HCT116 (cell line): ENCODE results near the gene TNFAIP8. TPM values are rescaled to one million over a fixed set of nuclear protein-coding genes. Genes with fewer than 3 reads are reported as not detected.

Experiments
- ATAC-seq: fragments of 200-7000 bp; cut with Tn5 transposase; 2 replicates; pipeline ENCODE4 v1.9.1; 2020; ENCODE audit warnings: mild to moderate bottlenecking, moderate library complexity
- BruUV-seq: library from RNA; stranded (reverse); fragments of 400-500 nt; replicated peaks from 2 replicates; lab custom pipeline; 2021; lab: Mats Ljungman, UMichigan
- CTCF ChIA-PET: fragments of 300-600 bp; sonication (Branson Sonifier 250); formaldehyde crosslinking; loops from one replicate; lab custom pipeline; 2021; ENCODE audit warnings: antibody characterized with exemption; lab: Charles Lee
- POLR2A ChIA-PET: fragments of 300-600, 350-600 bp; sonication (Branson Sonifier 250); formaldehyde crosslinking; loops from one replicate; lab custom pipeline; 2021; ENCODE audit warnings: antibody characterized with exemption; lab: Charles Lee
- RAD21 ChIA-PET, 2 experiments: fragments of 300-600 bp; sonication (Branson Sonifier 250); formaldehyde crosslinking; loops; one replicate each; lab custom pipeline; 2023; ENCODE audit warnings: low total read pairs in 2 of 2; ENCODE audit not compliant: uncharacterized antibody in 2 of 2, unreplicated experiment in 2 of 2, low non-redundant PET in 1 of 2; lab: Charles Lee
- DNase-seq: peaks from one replicate; pipeline ENCODE4 v3.0.0-alpha.2; 2010; ENCODE audit warnings: low read depth, low spot score
- H2AFZ ChIP-seq: fragments of 200-600 bp; shearing (Covaris generic), sonication (generic); 2 replicates; pipeline ENCODE4 v1.6.1; 2017; ENCODE audit warnings: low read depth, mixed run types, mixed read lengths, antibody characterized with exemption, low read length; ENCODE audit not compliant: poor library complexity, severe bottlenecking
- H3K27ac ChIP-seq: 2 replicates; pipeline ENCODE4 v1.5.1; 2012; ENCODE audit warnings: low read depth, low read length
- H3K27me3 ChIP-seq: fragments of 200-600 bp; sonication (generic); 2 replicates; pipeline ENCODE4 v1.6.1; 2016; ENCODE audit warnings: mixed run types, low read length, mixed read lengths; ENCODE audit not compliant: insufficient read depth
- H3K36me3 ChIP-seq, 2 experiments: fragments of 200-500 bp in 1 of 2; fragments of 200-600 bp in 1 of 2; sonication (Bioruptor generic) in 1 of 2; sonication (generic) in 1 of 2; 2 replicates each; pipeline versions ENCODE4 v1.5.1 to v1.6.1; 2014 to 2016; ENCODE audit warnings: low read length in 2 of 2, inconsistent platforms in 1 of 2, mixed read lengths in 1 of 2, mixed run types in 1 of 2; ENCODE audit not compliant: insufficient read depth in 2 of 2, control insufficient read depth in 1 of 2
- H3K4me1 ChIP-seq, 2 experiments: fragments of 200-600 bp in 1 of 2; sonication (generic) in 1 of 2; 2 replicates each; pipeline versions ENCODE4 v1.5.1 to v1.6.1; 2012 to 2017; ENCODE audit warnings: low read length in 2 of 2, inconsistent platforms in 1 of 2, mild to moderate bottlenecking in 1 of 2, mixed read lengths in 1 of 2, mixed run types in 1 of 2, moderate library complexity in 1 of 2; ENCODE audit not compliant: insufficient read depth in 2 of 2, control insufficient read depth in 1 of 2
- H3K4me2 ChIP-seq: fragments of 200-600 bp; sonication (generic); 2 replicates; pipeline ENCODE4 v1.6.1; 2017; ENCODE audit warnings: mixed run types, low read length, mixed read lengths
- H3K4me3 ChIP-seq, 2 experiments: fragments of 200-600 bp in 1 of 2; sonication (generic) in 1 of 2; replicated peaks in 1 of 2; 2 replicates each; pipeline ENCODE4 v1.5.1; 2011 to 2016; ENCODE audit warnings: low read length in 2 of 2, control low read depth in 1 of 2, low read depth in 1 of 2, mild to moderate bottlenecking in 1 of 2, mixed read lengths in 1 of 2, mixed run types in 1 of 2
- H3K79me2 ChIP-seq: fragments of 200-600 bp; sonication (generic); 2 replicates; pipeline ENCODE4 v1.6.1; 2017; ENCODE audit warnings: mild to moderate bottlenecking, mixed run types, low read length, moderate library complexity, mixed read lengths; ENCODE audit not compliant: insufficient read depth
- H3K9ac ChIP-seq: fragments of 200-600 bp; sonication (generic); 2 replicates; pipeline ENCODE4 v1.6.1; 2016; ENCODE audit warnings: low read length, mixed read lengths
- H3K9me2 ChIP-seq: fragments of 200-600 bp; sonication (generic), shearing (Covaris generic); 2 replicates; pipeline ENCODE4 v1.6.1; 2017; ENCODE audit warnings: mixed run types, mild to moderate bottlenecking, moderate library complexity; ENCODE audit not compliant: insufficient read depth
- H3K9me3 ChIP-seq, 2 experiments: fragments of 200-500 bp in 1 of 2; fragments of 200-600 bp in 1 of 2; sonication (Bioruptor generic) in 1 of 2; sonication (generic) in 1 of 2; 2 replicates each; pipeline ENCODE4 v1.6.1; 2014 to 2017; ENCODE audit warnings: low read length in 2 of 2, mixed read lengths in 2 of 2, inconsistent platforms in 1 of 2, low read depth in 1 of 2, mild to moderate bottlenecking in 1 of 2, mixed run types in 1 of 2, moderate library complexity in 1 of 2; ENCODE audit not compliant: control insufficient read depth in 1 of 2, insufficient read depth in 1 of 2
- H4K20me1 ChIP-seq: fragments of 200-600 bp; sonication (generic), shearing (Covaris generic); 2 replicates; pipeline ENCODE4 v1.6.1; 2017; ENCODE audit warnings: mixed run types, mild to moderate bottlenecking, moderate library complexity; ENCODE audit not compliant: insufficient read depth
- CBX3 ChIP-seq: IDR thresholded peaks from 2 replicates; pipeline ENCODE4 v1.6.1; 2012; ENCODE audit warnings: low read depth
- CEBPB ChIP-seq: IDR thresholded peaks from 2 replicates; pipeline ENCODE4 v1.6.1; 2012; ENCODE audit warnings: low read depth
- ELF1 ChIP-seq: IDR thresholded peaks from 2 replicates; pipeline ENCODE4 v1.6.1; 2012; ENCODE audit warnings: low read depth, borderline replicate concordance
- EZH2 ChIP-seq: fragments of 200-600 bp; sonication (generic); IDR thresholded peaks from 2 replicates; pipeline ENCODE4 v1.6.1; 2017; ENCODE audit warnings: antibody characterized with exemption, mixed run types
- POLR2AphosphoS5 ChIP-seq: IDR thresholded peaks from 2 replicates; pipeline ENCODE4 v1.6.1; 2011; ENCODE audit warnings: mild to moderate bottlenecking, low read depth, low read length, moderate library complexity
- REST ChIP-seq: IDR thresholded peaks from 2 replicates; pipeline ENCODE4 v1.6.1; 2012; ENCODE audit warnings: low read depth
- SP1 ChIP-seq: IDR thresholded peaks from 2 replicates; pipeline ENCODE4 v1.6.1; 2012; ENCODE audit warnings: low read depth
- ZBTB33 ChIP-seq: IDR thresholded peaks from 2 replicates; pipeline ENCODE4 v1.6.1; 2011; ENCODE audit warnings: mild to moderate bottlenecking, low read length, moderate library complexity; ENCODE audit not compliant: insufficient replicate concordance; ENCODE audit errors: extremely low read depth
- intact Hi-C: fragments of 100-400 bp; cut with micrococcal nuclease; formaldehyde crosslinking; loops from 2 replicates; pipeline ENCODE4 v1.10.0; 2022
- total RNA-seq: library from RNA; stranded (reverse); gene quantifications from one replicate; pipeline ENCODE4 v1.2.1, GENCODE V29; 2021; ENCODE audit not compliant: unreplicated experiment

TNFAIP8 gene
- total RNA-seq, 1 experiment from 2014 or later = 18.4 TPM

GRCh38 chr5:119336262-119336661 is 19.6 kb upstream of the TNFAIP8 start:
- TF ChIP-seq EZH2 = no peak
- TF ChIP-seq POLR2AphosphoS5 = no peak
- TF ChIP-seq CBX3 = no peak
- no peak for TF ChIP-seq ELF1
- no peak for TF ChIP-seq ZBTB33
- no peak for TF ChIP-seq REST
- TF ChIP-seq SP1 = no peak
- no peak for TF ChIP-seq CEBPB
- Histone ChIP-seq H2AFZ (no peak overlapping the region), H4K20me1 (no peaks in the 10 kb centered on the region), H3K9me3 (no peaks in the 10 kb centered on the region), H3K36me3 (no peaks in the 10 kb centered on the region), H3K9ac (no peak overlapping the region), H3K79me2 (no peaks in the 10 kb centered on the region), H3K4me3 (no peak overlapping the region), H3K27ac (no peak overlapping the region), H3K4me2 (no peak overlapping the region), H3K27me3 (no peaks in the 10 kb centered on the region), H3K4me1 (no peaks in the 10 kb centered on the region; a peak in 1 of 4 replicates), H3K9me2 (no peaks in the 10 kb centered on the region)
- intact Hi-C loops = no loop called here
- CTCF ChIA-PET = no interaction called here
- RAD21 ChIA-PET = no interaction called here
- POLR2A ChIA-PET = no interaction called here
- BruUV-seq = no TSS peak
- ATAC-seq = no peak
- no peak for DNase-seq
